Right atrium auricular region (tissue), 2 donors: ENCODE data around the gene NAV2. TPM values are rescaled to one million over a fixed set of nuclear protein-coding genes. Genes with fewer than 3 reads are reported as not detected.

Experiments
- DNase-seq: peaks from one replicate; pipeline ENCODE4 v3.0.0-alpha.2; 2019; ENCODE audit warnings: low spot score
- H3K27ac ChIP-seq, 2 donors: fragments of 200-600 bp; sonication (generic); 1 replicate in 1 of 2; 2 replicates in 1 of 2; pipeline ENCODE4 v1.5.1; 2016 to 2019
- H3K27me3 ChIP-seq, 2 donors: fragments of 200-600 bp; sonication (generic); one replicate each; pipeline versions ENCODE4 v1.5.1 to v1.6.0; 2017 to 2019
- H3K36me3 ChIP-seq: fragments of 200-600 bp; sonication (generic); one replicate; pipeline ENCODE4 v1.5.1; 2016
- H3K4me1 ChIP-seq, 2 donors: fragments of 200-600 bp; sonication (generic); one replicate each; pipeline versions ENCODE4 v1.5.1 to v1.6.0; 2017 to 2019
- H3K4me3 ChIP-seq, 2 donors: fragments of 200-600 bp; sonication (generic); 1 replicate in 1 of 2; 2 replicates in 1 of 2; pipeline ENCODE4 v1.5.1; 2017 to 2019; ENCODE audit warnings: mild to moderate bottlenecking in 1 of 2, moderate library complexity in 1 of 2
- H3K9me3 ChIP-seq, 2 donors: fragments of 200-600 bp; sonication (generic); one replicate each; pipeline ENCODE4 v1.5.1; 2019
- total RNA-seq, 2 donors: library from RNA; depleted of rRNA; stranded (reverse); fragments of >200 nt; gene quantifications; one replicate each; pipeline ENCODE4 v1.1.0, GENCODE V29; 2016
- TF ChIP-seq, protein P1 (sequence below), 2 donors: fragments of 200-600 bp; sonication (generic); IDR thresholded peaks; one replicate each; pipeline ENCODE4 v1.5.1; 2019; ENCODE audit warnings: antibody characterized with exemption in 2 of 2

Gene NAV2
- total RNA-seq, 2 donors from 2014 or later = 11.4 to 19.2 TPM

DNA sequence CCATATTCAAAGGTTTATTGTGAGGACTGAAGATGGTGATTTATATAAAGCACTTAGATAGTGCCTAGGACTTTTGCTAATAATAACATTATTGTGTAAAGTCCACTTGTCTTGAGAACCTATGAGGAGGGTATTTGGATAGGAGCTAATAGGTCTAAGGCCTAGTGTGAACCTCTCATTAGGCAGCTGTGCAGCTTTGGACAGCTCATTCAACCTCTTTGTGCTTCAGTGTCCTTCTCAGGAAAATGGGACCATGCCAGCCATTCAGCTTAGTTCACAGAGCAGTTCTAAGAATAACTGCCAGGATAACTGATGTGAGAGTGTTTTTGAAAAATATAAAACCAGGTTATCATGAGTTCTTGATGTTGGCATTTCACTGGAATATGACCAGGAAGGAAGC lies 56.2 kb downstream of the NAV2 start:
- no peak for DNase-seq
- H3K36me3 ChIP-seq = no peaks in the 10 kb centered on the region
- no peak overlapping the region for H3K4me3 ChIP-seq
- H3K27me3 ChIP-seq = no peaks in the 10 kb centered on the region
- H3K4me1 ChIP-seq = peaks cover 0 to 48% of the 10 kb centered on the region in 2 donors
- TF ChIP-seq, protein P1, sequence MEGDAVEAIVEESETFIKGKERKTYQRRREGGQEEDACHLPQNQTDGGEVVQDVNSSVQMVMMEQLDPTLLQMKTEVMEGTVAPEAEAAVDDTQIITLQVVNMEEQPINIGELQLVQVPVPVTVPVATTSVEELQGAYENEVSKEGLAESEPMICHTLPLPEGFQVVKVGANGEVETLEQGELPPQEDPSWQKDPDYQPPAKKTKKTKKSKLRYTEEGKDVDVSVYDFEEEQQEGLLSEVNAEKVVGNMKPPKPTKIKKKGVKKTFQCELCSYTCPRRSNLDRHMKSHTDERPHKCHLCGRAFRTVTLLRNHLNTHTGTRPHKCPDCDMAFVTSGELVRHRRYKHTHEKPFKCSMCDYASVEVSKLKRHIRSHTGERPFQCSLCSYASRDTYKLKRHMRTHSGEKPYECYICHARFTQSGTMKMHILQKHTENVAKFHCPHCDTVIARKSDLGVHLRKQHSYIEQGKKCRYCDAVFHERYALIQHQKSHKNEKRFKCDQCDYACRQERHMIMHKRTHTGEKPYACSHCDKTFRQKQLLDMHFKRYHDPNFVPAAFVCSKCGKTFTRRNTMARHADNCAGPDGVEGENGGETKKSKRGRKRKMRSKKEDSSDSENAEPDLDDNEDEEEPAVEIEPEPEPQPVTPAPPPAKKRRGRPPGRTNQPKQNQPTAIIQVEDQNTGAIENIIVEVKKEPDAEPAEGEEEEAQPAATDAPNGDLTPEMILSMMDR (IDR thresholded peaks at IDR 0.05) = no peak
- H3K27ac ChIP-seq = no peak overlapping the region
- H3K9me3 ChIP-seq = no peaks in the 10 kb centered on the region

DNA sequence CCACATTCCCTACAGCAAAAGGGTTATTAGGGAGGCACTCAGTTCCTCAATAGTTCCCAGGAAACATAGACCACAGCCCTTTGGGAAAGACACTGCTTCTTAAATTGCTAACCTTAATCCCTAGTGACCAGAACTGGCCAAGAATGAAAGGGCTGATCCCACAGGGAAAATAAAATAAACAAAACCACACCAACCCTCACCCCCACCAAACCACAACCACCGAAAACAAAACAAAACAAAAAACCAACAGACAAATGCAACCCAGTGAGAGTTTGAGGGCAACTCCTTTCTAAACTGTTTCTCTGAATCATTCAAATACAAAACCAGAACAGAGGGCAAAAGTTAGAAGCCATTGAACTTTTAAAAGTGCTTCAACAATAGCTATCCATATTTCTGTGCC lies 57.2 kb downstream of the NAV2 start:
- no peak for DNase-seq
- no peaks in the 10 kb centered on the region for H3K27me3 ChIP-seq
- H3K4me1 ChIP-seq = peaks cover 0 to 48% of the 10 kb centered on the region in 2 donors
- H3K9me3 ChIP-seq = no peaks in the 10 kb centered on the region
- no peak overlapping the region for H3K4me3 ChIP-seq
- H3K27ac ChIP-seq = no peak overlapping the region
- H3K36me3 ChIP-seq = no peaks in the 10 kb centered on the region
- TF ChIP-seq, protein P1 (IDR thresholded peaks at IDR 0.05) = no peak

DNA sequence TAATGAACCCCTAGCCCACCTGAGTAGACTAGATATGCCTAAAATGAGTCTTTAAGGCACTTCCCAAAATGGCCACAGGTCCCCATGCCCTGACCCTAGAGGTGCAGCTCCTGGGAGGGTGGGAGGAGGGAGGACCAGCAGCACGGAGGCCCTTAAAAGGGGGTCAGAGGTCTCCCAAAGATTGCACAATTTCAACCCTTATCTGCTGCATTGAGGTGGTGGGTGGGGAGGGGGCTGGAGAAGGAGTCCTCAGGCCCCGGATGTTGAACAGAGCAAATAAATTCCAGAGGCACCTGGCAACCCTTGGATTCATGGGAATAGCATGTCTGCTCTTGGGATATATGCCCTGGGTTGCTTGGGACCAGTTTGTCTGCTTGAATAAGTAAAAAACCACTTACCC lies 57.6 kb downstream of the NAV2 start:
- Histone ChIP-seq H3K27me3 (no peaks in the 10 kb centered on the region), H3K27ac (no peak overlapping the region), H3K36me3 (no peaks in the 10 kb centered on the region), H3K4me3 (no peak overlapping the region), H3K9me3 (no peaks in the 10 kb centered on the region), H3K4me1 (peaks cover 0 to 48% of the 10 kb centered on the region in 2 donors)
- TF ChIP-seq, protein P1 (IDR thresholded peaks at IDR 0.05) = no peak
- DNase-seq = no peak

DNA sequence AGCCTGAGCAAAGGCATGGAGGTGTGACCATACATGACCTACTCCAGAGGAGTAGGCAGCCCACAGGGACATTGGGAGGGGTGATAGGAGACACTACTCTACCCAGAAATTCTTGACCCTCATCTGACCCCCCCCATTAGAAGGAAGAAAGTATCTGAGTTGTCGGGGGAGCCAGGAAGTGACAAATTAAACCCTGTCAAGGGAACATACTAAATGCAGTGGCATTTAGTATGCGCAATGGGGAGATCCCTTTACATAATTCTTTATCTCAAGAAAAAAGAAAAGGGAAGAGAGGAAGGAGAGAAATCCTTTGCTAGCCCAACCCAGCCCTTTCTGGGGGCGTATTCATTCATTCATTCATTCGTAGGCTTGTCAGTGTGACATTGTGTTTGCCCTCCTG lies 58.8 kb downstream of the NAV2 start:
- no peak overlapping the region for H3K27ac ChIP-seq
- H3K4me1 ChIP-seq = peaks cover 0 to 44% of the 10 kb centered on the region in 2 donors
- H3K27me3 ChIP-seq = no peaks in the 10 kb centered on the region
- no peak overlapping the region for H3K4me3 ChIP-seq
- H3K36me3 ChIP-seq = no peaks in the 10 kb centered on the region
- TF ChIP-seq, protein P1 (IDR thresholded peaks at IDR 0.05) = no peak
- H3K9me3 ChIP-seq = no peaks in the 10 kb centered on the region
- DNase-seq = no peak

DNA sequence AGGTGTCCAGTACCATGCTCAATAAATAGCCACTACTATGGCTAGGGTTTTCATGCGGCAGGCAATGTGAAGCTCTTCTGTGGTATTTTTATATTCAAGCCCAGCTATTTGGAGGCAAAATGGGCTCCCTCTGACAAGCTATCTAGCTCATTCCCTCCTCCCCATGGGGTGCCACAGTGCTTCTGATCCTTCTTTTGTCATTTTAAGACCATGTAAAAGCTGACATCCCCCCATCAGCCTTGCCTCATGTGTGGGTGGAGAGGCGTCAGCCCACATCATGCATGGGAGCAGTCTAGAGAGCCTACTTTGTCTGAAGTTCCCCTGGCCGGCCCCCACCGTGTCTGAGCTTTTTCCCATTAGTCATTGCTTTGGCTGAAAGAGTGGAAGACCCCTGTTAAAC lies 59.8 kb downstream of the NAV2 start:
- no peaks in the 10 kb centered on the region for H3K36me3 ChIP-seq
- no peak for DNase-seq
- no peaks in the 10 kb centered on the region for H3K9me3 ChIP-seq
- H3K27ac ChIP-seq = no peak overlapping the region
- H3K4me1 ChIP-seq = peaks cover 0 to 44% of the 10 kb centered on the region in 2 donors
- TF ChIP-seq, protein P1 (IDR thresholded peaks at IDR 0.05) = no peak
- H3K4me3 ChIP-seq = no peak overlapping the region
- H3K27me3 ChIP-seq = no peaks in the 10 kb centered on the region

DNA sequence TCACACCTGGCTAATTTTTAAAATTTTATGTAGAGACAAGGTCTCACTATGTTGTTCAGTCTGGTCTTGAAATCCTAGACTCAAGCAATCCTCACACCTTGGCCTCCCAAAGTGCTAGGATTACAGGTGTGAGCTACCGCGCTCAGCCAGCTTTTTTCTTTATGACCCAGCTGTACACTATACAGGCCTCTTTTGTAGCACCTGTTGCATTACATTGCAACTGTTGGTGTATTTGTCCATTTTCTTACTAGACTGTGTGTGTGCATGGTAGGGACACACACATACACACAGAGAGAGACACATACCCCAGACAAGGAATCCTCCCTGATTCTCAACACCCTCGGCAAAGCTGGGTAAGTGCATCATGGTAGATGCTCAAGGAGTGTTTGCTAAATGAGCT lies 61.7 kb downstream of the NAV2 start:
- H3K36me3 ChIP-seq = no peaks in the 10 kb centered on the region
- peaks cover 0 to 34% of the 10 kb centered on the region in 2 donors for H3K4me1 ChIP-seq
- H3K9me3 ChIP-seq = no peaks in the 10 kb centered on the region
- no peak for DNase-seq
- no peak overlapping the region for H3K4me3 ChIP-seq
- no peak overlapping the region for H3K27ac ChIP-seq
- no peaks in the 10 kb centered on the region for H3K27me3 ChIP-seq
- TF ChIP-seq, protein P1 (IDR thresholded peaks at IDR 0.05) = no peak
